Stimulated activated CD4-positive, alpha-beta T cell treated with anti-CD3 and anti-CD28 coated beads, Interleukin-15, amount 100 ng/mL, for 1 hour (primary cell): ENCODE data around the gene SMIM30.
"Not testable (repeated sequence)": the region's sequence is repeated elsewhere in the genome, so short reads cannot be mapped to it uniquely, and the experiment has no call there.

Experiments
- DNase-seq, 2 donors: peaks; one replicate each; pipeline ENCODE4 v3.0.0-alpha.2; 2020; ENCODE audit warnings: low read depth in 1 of 2, low spot score in 1 of 2

The SMIM30 gene, protein sequence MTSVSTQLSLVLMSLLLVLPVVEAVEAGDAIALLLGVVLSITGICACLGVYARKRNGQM

DNA sequence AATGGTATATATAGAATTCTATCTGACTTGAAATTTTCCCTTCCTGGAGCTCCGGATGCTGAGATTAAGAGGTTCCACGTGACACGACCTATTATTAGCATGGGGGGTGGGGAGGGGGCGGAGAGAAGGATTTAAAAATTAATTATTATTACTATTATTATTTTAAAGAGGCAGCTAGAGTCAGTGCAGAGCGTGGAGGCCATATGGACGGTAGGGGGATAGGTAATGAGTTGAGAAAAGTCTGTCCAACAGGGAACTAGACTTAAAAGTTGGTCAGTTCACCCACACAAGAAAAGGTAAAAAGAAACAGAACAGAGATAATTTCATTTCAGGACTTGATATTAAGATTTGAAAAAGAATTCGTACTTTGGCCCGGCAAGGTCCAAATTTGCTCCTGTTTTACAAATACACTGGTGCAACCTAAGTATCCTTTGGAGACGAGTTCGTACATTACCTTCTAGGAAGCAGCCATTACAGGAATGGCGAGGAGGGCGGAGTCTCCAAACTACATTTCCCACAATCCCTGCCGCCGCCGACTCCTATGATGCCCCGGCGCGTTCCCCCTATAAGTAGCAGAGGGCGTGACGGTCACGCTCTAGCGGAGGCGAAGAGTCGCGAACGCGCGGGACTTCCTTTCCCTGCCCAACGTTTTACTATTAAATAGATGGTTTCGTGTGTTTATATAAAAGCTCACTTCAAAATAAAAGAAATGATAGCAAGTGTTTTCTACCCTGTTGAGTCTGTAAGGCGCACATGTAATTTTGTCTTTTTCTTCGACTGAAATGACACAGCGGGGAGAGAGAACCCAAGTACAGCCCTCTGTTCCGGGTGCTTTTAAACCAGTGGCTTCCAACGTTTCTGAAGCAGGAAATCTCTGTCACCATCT, at the start of gene SMIM30:
SMIM30 (minus strand) TSS at position 481 of the 886 bp plus-strand sequence. CDS start 976 bp downstream, outside the sequence.
- peak; percentile 71 to 74 for DNase-seq

DNA sequence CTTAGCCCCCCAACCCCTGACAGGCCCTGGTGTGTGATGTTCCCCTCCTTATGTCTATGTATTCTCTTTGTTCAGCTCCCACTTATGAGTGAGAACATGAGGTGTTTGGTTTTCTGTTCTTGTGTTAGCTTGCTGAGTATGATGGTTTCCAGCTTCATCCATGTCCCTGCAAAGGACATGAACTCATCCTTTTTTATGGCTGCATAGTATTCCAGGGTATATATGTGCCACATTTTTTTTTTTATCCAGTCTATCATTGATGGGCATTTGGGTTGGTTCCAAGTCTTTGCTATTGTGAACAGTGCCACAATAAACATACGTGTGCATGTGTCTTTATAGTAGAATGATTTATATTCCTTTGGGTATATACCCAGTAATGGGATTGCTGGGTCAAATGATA, 47.8 kb upstream of the SMIM30 start:
- not testable (repeated sequence) for DNase-seq

DNA sequence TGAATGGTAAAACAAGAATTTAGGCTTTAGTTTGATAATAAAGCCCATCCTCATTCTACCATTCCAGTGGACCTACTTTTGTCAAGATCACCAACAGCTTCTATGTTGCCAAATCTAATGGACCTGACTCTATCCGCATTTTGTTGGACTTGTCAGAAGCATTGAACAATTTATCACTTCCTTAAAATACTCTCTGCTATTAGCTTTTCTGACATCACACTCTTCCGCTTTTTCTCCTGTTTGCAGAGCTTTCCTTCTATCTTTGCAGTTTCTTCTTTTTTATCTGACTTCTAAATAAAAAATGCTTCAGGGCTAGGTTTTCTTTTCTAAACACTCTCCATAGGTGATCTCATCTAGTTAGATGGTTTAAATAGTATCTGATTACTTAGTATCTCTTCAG, 42.7 kb upstream of the SMIM30 start:
- DNase-seq, result no peak

DNA sequence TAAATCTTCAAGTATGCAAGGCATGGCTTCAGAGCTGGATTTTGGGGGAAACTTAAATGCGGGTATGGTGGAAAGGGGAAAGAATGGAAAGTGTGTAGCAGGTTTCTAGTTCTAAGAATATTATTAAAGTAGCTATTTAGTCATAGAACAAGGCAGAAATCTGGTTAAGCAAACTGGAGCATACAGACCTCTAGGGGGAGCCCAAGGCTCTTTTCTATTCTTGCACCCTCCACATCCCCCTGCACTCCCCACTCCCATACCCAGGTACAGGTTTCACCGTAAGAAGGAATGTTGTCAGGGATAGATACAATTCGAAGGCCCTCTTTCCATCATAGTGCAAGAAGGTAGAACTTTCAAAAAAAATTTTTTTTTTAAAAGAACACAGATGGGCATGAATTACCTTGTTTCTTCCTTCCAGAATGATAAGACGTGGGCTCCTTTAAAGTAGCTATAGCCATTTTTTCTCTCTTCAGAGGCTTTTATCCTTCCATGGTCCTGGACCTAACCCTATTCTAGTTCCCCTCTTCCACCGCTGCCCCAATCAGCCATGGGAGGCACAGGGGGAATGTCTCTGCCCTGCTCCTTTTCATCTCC, 41.5 kb upstream of the SMIM30 start:
- no peak for DNase-seq

DNA sequence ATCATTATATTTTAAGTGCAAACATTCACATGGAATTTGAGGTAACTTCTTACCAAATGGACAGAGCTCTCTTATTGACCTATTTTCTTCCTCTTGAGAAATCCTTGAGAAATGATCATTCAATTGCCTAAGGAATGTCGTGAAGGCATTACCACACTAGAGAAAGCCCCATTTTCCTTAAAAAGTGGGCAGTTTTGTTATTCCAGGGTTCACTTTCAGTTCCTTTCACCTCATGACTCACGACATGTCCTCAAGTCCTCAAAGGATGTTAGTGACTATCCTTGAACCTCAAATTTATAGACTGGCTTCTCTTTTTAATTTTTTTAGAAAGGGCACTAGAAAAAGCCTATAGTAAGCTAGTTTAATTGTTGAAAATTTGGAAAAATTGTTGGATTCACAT, 40.4 kb upstream of the SMIM30 start:
- DNase-seq, result no peak

DNA sequence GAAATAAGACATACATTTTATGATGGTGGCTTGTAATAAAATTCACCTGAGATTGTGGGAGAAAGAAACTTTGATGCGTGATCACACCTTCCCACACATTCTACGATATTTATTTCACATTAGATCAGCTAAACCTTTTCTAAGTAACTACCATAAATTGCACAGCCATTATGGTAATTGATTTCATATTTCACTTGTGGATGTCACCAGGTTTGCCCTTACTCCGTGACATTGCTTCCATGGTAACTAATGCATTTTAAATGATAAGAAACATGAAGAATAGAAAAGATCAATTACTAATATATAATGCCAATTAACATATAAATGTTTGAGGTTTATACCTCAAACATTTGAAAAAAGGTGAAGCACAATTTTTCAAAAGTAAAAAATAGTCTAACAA, 35.8 kb upstream of the SMIM30 start:
- no peak for DNase-seq

DNA sequence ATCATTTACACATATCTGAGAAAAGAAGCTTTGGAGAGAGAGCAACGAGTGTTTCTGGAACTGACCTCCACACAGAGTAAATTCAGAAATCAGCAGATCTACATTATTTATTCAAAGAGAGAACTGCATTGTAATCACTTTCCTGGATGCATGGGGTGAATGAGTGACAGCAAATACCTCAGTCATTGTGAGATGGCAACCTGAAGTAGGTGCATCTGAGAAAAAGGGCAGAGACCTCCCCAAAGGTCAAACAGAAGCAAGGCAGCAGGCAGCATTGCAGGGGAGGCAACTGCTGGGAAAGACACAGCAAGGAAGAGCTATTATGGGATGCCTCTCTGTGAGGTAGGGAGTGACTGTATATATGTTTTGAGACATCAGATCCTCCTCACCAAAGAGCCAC, 26.5 kb upstream of the SMIM30 start:
- no peak for DNase-seq

DNA sequence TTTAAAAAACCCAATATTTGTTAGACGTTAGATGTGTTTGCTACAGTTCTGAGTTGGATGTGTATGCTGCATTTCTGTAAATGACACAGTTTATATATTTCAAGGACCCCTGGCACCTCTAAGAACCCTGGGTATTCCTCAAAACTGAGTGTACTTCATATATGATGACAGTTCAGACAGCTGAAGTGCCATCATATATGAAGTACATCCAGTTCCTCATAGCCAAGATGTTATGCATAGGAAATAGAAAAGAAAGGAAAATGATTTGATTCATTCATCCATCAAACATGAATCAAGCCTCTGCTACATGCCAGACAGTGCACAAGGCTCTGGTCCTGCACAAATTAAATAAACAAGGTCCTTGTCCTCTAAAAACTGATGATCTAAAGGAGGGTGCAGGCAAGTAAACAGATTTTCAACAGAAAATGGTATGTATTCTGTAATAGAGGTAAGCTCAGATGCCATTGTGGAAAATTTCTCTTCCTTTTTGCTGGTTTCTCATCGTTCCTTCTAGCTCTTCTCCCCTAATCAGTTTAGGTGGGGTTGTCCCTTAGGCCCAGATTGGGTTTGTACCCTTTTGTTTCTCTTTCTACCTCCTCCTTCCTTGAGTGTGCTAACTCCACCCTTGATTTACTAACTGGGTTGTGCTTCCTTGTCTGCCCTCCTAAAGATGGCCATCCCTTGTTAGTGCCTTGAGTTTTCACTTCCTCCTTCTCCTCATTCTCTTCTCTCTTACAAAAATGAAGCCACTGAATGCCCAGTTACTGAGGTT, 25.3 kb upstream of the SMIM30 start:
- DNase-seq, result no peak

DNA sequence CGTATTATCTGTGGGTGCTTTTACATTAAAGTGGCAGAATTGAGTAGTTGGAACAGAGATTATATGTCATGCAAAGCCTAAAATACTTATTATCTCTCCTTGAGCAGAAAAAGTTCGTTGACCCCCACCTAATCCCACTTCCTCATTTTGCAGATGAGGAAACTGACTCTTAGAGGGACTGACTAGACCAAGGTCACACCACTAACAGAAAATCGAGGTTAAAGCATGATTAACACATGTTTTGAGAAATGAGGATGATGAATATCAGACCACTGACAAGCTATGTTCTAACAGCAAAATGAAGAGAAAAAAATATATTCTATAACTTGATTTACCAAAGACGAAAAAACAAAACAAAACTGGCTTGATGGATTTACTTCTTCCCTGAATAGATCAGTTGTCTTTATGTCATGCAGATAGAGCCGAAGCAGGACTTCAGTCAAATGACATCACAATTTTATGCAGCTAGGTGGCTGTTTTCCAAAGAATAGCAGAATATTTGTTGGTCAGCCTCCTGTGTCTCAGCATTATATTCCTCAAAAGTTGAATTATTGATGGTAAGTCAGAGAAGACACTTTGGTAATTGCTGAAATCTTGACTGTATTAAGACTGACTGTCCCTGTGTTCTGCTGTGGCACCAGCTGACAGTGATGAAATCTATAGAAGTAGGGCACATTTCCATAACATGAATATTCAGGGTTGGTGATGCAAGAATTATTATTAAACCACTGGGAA, 24.2 kb upstream of the SMIM30 start:
- no peak for DNase-seq

DNA sequence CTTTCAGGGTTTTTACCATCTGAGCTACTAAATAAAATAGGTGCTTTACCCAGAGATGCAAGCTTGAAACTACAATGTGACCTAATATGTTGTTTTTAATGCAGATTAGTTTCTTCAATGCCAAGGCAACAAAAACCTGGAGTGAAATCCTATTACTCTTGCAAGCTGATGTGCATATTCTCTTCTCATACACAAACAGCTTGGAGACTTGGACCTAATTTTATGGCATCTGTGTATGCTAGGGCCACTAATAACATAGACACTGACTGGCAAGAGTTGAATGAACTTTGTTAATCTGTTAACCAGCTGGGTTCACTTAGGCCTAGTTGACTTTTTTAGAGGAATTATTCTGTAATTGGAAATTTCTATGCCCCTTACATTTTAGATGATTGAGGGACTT, 23.4 kb upstream of the SMIM30 start:
- no peak for DNase-seq

DNA sequence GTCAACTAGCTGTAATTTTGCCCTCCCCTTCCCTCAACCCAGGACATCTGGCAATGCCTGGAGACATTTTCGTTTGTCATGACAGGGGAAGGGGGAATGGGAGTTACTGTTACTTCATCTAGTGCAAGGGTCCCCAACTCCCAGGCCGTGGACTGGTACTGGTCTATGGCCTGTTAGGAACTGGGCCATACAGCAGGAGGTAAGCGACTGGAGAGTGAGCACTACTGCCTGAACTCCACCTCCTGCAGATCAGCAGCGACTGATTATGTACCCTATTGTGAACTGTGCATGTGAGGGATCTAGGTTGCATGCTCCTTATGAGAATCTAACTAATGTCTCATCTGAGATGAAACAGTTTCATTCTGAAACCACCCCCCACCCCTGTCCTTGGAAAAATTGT, 22.6 kb upstream of the SMIM30 start:
- no peak for DNase-seq

DNA sequence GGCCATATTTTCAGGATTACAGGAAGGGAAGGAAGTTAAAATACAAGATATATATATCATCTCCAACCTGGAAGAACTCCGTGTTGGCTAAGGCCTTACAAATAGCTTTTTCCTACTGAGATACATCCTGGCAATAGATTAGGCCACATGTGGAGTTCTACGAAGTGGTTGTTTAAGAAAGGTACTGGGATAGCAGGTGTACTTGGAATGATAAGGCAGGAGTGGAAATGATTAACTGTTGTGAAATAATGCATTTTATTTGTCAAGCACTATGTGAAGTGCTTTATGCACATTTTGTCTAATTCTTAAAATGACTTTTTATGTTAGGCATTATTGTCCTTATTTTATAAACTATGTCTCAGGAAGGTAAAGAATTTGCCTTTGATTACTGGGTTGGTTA, 18.9 kb upstream of the SMIM30 start:
- DNase-seq, result no peak

DNA sequence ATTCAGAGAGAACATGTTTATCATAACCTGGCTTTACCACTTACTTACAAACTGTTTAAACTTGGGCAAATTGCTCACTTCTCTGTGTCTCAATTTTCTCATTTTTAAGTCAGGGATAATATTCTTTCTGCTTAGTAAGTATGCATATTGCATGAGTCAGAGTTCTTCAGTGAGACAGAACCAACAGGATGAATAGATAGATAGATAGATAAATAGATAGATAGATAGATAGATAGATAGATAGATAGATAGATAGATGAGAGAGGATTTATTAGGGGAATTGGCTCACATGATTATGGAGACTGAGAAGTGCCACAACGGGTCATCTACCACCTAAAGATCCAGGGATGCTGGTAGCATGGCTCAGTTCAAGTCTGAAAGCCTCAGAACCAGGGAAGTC, 15.7 kb upstream of the SMIM30 start:
- DNase-seq, result no peak

DNA sequence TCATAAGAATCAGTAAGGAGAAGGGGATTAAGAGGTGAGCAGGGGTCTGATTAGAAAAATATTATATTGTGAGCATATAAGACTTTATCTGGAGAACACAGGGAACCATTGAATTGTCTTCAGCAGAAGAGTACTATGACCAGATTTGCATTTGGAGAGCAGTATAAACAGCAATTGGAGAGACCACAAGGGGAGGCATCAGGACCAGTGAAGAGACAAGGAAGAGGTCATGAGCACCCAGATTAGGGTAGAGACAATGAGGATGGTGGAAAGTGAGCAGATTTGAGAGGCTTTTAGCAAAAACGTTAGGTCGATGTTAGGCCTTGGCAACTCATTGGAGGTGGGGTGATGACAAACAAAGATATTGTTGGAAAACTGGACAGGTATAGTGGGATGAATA, 13.0 kb upstream of the SMIM30 start:
- DNase-seq, result no peak

DNA sequence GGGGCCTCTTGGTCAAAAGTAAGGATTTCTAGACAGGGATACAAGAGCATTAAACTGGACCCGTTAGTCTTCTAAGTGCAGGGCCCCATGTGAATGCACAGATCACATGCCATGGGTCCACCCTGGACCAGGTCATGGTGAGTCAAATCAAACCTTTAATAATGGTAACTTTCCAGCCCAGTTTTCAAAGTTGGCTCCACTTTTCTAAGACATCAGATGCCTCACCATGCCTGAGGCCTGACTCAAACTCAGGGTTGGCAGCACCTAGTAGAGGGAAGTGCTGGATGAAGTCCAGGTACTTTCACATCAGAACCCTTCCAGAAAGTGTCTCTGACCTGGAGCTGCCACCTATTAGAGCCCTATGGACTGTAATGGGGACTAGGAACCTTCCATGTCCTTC, 9.7 kb upstream of the SMIM30 start:
- no peak for DNase-seq

DNA sequence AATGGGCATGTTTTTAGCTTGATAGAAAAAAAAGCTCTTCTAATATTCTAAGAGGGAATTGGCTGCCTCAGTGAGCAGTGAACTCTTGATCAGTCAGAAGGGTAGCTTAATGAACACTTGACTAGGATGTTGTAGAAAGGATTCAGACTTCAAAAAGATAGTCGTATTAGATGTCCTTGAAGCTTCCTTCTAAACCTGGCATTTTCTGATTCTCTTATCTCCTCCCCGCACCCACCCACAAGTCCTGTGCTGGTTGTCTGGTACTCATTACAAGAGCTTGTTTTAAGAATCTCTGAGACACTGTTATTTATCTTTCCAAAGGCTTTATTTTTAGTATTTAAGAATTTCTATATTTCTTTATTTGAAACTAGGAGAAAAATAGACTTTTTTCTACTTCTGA, 7.4 kb upstream of the SMIM30 start:
- DNase-seq, result no peak

DNA sequence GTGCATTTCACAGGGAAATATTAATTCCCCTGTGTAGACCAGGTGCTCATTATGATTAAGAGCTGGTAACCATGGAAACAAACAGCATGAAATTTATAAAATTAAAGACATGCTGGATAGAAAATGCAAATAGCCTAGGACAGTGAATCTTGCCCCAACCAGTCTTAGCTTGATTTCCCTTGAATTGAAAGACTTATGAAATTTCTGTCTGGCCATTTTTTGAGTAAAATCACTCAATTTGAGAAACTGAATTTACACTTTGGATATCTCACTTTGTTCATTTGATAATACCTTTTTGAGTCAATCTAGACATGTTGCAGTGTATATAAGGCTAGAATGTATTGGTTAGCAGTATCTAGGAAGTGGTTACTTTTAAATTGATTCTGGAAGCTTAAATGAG, 4.4 kb upstream of the SMIM30 start:
- no peak for DNase-seq

DNA sequence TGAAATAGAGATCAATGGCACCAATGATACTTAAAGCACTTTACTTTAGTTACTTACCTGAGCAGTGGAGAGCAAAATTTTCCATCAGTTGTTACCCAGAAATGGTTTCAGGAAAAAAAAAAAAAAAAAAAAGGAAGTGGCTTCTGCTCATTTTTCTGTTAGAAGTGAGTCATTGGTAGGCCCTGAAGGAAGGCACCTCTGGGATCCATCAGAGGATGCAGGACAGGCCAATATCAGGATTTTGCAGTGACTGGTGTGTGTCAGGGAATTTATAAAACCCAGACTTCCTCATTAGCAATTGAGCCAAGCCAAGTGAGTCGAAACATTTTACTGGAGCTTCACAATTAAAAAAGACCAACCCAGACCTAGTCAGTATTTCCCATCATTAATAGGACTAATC, 2.3 kb upstream of the SMIM30 start:
- no peak for DNase-seq

DNA sequence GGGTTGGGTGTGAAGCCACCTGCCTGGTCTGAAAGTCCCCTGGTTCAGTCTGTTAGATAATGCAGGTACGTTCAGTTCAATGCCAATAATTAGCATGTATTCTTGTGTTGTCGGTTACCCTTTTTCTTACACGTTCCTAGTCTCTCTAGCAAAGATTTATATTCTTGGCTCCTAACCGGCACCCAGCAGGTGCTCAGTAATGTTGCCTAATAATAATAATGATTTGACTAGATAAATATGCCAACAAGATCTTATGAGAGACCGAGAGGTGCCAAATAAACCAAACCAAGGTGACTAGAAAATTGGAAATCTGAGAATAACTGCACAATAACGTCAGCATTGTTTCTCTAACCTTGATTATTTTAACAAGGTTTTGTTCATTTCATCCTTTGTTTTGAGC, 1.1 kb upstream of the SMIM30 start:
- DNase-seq, result no peak

DNA sequence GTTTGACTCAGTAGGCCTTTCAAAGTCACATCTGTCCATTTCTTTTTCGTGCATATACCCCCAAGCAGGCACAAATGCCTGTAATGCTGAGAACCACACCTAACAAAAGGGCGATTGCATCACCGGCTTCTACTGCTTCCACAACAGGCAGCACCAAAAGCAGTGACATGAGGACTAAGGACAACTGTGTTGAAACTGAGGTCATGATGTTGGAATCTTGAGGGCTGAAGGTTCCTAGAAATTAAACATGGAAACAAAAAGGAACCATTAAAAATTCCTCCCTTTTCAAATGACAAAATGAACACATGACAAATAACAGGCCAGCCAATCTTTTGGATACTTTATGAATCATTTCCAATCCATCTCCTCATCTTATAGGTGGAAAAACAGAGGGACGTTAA, 980 bp downstream of the SMIM30 start:
- not testable (repeated sequence) for DNase-seq

DNA sequence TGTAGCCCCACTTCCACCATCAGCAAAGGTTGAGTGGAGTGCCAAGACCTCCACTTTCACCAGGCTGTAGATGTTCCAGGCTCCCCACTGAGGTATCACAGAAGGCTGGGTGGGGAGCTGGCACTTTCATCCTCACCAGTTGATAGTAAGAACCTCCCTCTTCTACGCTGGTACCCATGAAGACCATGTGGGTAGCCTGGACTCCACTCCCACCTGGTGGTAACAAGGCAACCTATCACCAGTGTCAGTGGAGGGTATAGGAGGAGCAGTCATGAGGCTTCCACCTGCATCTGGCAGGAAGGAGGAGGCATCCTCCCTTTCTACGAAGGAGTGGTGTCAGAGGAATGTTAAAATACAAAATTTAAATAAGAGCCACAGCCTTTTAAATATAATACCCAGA, 4.4 kb downstream of the SMIM30 start:
- no peak for DNase-seq
